HG03095 (cell line): ENCODE results near the gene ATRN.

Experiments
- ATAC-seq: cut with Tn5 transposase; IDR thresholded peaks from one replicate; pipeline ENCODE4 v1.9.1; 2021; ENCODE audit warnings: moderate library complexity; ENCODE audit not compliant: unreplicated experiment

ATRN gene

DNA sequence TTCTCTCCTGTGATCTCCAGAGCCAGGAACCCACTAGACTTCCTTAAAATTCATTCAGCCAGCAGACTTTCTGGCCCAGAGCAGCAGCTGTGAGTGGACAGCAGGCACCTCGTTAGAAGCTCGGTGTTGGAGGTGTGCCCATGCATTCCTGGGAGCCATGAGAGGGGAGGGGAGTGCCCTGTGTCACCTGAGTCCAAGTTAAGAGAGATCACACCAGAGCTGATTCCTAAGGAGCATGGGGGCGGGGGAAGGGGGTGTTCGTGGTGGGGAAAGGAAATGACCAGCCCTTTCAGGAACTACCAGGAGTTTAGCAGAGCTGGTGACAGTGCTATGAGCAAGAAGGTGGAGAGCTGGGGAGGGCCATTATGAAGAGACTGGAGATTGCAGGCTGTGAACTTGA is 145.4 kb downstream of the ATRN start:
- no peak for ATAC-seq

DNA sequence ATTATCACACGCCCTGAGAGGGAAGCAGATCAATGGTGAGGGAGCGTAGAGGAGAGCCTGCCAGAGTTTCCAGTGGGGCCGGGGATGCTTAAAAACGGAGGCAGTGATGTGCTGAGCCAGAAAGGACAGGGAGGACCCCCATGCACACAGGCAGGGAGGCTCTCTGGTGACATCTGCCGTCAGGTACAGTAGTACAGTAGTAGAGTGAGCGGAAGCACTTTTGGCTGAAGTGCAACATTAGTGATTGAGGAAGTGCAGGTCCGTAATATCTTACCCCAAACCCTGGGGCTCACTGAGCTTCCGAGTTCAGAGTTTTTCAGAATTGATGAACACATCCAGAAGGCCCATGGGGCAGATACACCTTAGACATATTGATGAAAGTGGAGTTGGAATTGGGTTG is 150.3 kb downstream of the ATRN start:
- no peak for ATAC-seq

DNA sequence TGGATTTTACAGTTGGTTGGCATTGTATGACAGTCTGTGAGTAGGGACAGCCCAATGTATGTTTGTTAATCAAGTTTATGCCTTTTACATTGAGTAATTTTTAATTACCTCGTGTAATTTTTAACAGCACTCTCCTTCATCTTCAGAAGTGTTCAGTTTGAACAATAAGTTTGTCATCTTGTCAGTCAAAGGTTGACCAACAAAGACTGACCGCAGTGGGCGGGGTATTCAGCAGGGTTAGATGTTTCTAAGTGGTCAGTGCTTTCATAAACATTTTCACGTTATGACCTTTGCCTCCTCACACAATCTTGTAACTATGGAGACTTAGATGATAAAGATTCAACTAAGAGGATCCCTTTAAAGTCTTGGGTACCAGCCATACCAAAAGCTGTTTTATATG is 151.6 kb downstream of the ATRN start:
- no peak for ATAC-seq

GRCh38 chr20:3627476-3627875 is 156.7 kb downstream of the ATRN start:
- no peak for ATAC-seq

GRCh38 chr20:3628502-3629314 is 157.9 kb downstream of the ATRN start:
- no peak for ATAC-seq

DNA sequence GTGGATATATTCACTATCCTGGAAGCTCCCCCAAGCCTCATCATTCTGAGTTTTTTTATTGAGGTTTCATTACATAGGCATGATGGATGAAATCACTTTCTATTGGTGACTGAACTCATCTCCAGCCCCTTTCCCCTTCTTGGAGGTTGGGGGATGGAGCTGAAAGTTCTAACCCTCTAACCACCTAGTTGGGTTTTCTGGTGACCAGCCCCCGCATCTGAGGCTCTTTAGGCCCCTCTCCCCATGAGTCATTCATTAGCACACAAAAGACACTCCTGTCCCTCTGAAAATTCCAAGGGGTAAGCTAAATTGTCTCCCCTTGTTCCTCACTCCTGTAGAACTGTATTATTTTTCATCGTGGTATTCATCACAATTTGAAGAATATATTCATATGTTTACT is 159.1 kb downstream of the ATRN start:
- ATAC-seq, result no peak

DNA sequence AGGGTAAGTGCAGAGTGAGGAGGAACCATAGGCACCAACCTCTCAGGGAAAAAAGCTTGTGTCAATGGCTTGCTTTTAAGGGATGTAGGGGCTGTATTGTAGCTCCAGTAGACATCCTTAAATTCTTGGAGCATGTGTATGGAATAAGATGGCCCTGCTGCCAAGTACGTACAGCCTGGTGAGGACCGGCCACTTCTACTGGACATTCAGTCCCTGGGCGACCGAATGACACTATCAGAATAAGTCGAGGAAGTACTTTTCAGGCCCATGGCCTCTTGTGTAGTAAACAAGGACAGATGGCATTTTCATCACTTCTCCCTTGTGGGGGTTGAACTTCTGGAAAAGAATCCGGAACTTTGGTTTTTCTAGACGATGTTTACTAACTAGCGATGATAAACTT is 159.6 kb downstream of the ATRN start:
- no peak for ATAC-seq

DNA sequence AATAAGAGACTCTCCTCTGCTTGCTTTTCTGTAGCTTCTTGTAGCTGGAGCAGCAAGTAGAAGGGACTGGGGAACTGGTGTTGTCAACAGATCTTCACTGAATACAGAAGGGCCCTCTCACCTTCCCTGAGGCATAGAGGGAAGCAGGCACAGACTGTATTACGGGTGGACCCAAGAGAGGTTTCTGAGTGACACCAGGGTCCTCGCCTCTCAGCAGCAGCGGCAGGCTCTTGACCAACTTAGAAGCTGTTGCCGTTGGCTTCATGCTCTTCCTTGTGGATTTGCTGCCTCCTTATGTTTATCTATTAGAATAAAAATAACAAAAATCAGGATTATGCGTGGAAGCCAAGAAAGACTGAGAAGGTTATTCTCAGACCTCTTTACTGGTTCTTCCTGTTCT is 160.7 kb downstream of the ATRN start:
- no peak for ATAC-seq

- no peak for ATAC-seq
Observed at GRCh38 chr20:3632311-3633004, 161.6 kb downstream of the ATRN start.

DNA sequence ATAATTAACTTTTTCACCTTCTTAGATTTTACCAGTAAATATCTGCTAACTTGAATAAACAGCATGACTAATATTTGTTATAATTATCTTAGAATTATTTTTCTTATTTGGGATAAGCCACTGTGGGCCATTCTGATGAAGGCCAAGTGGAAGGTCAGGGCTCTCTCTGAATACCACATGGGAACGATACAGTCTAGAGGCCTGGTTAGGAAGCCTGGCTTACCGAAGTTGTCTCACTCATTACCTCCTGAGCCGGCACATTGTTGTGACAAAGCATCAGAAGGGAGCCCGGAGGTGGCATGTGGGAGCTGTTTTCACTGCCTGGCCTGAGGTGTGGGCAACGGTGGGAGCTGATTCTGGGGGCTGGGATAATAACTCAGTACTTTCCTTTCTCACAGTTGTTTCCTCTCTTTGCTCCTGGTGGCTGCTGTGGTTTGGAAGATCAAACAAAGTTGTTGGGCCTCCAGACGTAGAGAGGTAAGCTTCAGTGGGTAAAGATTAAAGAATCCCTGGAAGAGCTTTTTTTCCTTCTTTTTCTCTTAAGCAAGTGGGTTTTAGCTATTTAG is 163.2 kb downstream of the ATRN start:
- no peak for ATAC-seq

DNA sequence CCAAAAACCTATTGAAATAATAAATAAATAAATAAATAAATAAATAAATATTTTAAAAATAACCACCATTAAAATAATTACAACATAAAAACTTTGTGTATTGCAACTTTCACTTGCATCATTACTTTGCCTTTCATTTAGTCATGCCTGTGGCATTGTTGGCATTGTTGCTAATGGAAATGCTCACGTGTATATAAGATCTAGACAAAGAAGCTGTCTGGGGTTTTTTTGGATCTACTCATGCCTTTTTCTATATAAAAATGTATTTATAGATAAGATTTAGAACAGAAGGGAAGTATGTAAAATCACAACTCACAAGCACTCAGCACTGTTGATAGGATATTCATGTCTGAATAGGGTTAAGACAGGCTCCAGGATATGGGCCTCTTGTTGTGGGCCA is 164.5 kb downstream of the ATRN start:
- ATAC-seq, result no peak

- no peak for ATAC-seq
Observed at GRCh38 chr20:3640259-3640658, 169.4 kb downstream of the ATRN start.

DNA sequence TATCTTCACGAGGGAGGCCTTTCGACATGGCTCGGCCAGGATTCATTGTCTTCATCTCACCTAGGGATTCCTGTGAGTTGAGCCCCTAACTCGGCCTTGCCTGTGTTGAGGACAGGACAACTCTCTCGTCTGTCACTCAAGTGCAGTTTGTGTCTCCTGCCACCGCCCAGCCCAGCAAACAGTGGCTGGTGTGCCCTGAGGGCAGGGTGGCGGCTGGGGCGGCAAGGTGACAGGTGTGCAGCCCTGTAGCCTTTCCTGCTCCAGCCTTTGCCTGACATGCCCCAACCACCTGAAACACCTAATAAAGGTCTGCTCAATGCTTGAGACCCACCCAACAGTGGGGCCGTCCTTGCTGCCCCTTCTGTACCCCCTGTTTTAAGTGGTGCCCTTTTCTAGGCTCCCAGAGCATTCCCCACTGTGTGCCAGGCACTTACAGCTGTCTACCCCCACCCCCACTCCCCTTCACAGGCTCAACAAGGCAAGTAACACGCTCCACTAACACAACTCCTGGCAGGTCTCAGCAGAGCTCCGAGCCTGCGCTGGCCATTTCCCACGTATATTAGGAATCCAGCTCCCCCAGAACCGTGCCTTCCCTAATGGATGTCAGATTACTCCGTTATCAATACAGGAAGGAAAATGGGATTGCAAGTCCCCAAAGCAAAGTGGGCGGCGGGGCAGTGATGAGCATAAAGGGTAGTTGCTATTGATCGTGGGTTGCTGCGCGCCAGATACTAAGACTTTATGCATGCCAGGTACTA is 174.7 kb downstream of the ATRN start:
- no peak for ATAC-seq

GRCh38 chr20:3646067-3646440 is 175.2 kb downstream of the ATRN start:
- no peak for ATAC-seq

GRCh38 chr20:3646651-3647050 is 175.8 kb downstream of the ATRN start:
- no peak for ATAC-seq

DNA sequence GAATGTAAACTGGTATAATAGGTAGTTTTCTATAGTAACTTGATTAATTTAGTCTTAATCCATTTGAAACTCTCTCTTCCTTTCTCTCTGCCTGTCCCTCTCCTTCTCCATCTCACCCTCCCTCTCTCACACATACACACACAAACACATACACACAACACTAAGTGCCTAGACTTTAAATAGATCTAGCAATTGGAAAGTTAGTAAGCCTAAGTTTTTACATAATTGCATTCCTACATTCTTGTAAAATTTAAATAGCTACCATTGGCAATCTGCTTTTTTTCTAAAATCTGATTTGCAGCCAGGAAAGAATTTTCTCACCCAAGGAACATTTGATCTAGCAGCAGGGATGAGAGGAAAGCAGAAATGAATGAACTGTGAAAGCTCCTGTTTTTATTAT is 176.7 kb downstream of the ATRN start:
- no peak for ATAC-seq

- no peak for ATAC-seq
Observed at GRCh38 chr20:3648951-3649350, 178.1 kb downstream of the ATRN start.

GRCh38 chr20:3651204-3651962 is 180.6 kb downstream of the ATRN start:
- ATAC-seq, result no peak

DNA sequence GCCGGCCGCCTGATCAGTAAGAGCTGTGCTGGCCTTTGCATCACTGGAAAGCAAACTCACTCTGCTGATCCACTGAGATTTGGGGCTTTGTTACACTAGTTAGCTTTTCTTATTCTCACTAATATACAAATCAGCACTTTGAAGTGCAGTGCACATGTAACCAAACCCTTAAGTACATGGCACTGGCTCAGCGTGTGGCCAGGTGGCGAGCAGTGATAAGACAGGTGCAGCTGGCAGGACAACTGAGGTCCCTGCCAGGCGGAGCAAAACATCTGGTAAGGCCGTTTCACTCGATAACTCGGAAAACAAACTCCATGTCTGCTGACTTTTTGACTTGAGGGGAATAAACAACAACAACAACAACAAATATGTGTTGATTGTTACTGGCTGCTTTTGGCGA is 181.4 kb downstream of the ATRN start:
- no peak for ATAC-seq

- ATAC-seq, result no peak
Observed at GRCh38 chr20:3652676-3653596, 182.1 kb downstream of the ATRN start.
